ENCODE results near the gene TAX1BP1. TPM values are rescaled to one million over a fixed set of nuclear protein-coding genes. Genes with fewer than 3 reads are reported as not detected.
"Not testable (repeated sequence)": the region's sequence is repeated elsewhere in the genome, so short reads cannot be mapped to it uniquely, and the experiment has no call there.

The TAX1BP1 gene
- total RNA-seq, 6 donors from 2014 or later: 66.8 to 175 (median 100) TPM

DNA sequence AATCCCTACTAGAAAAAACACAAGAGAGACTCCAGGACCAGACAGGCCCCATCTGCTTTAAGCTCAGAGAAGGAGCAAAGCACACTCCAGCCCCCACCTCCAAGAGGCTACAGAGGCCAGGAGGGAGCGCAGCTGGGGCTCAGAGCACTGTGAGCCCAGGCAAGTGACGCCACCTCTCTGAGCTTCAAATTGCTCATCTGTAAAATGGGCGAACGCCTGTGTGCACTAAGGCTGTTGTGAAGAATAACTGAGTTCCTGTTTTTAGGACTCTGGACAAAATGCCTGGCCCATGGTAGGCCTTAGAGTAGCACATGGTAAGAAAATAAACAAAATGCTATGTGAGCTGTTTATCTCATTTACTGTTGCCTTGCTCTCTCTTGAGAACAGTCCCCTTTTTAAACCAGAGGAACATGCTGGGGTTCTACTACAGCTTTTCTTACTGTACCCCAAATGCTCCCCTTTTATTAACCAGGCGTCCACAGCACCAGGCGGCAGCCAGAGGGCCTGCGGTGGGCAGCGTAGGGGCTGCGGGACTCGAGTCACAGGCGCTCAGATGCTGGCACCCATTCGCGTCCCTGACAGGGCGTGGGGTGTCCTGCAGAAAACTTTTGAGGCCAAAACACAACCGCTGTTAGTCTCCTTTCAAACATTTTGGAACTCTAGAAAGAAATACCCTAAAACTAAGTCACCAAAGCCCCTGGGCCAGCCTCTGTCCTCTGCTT is 103.8 kb downstream of the TAX1BP1 start:
- DNase-seq (peak in 1 of 2 donors; percentile 73), ATAC-seq (ENCODE audit: low FRiP score in 2 of 2) (no peak)
- no peaks in the 10 kb centered on the region for H3K4me1 ChIP-seq
- H3K9me3 ChIP-seq: no peaks in the 10 kb centered on the region
- TF ChIP-seq, protein P1, sequence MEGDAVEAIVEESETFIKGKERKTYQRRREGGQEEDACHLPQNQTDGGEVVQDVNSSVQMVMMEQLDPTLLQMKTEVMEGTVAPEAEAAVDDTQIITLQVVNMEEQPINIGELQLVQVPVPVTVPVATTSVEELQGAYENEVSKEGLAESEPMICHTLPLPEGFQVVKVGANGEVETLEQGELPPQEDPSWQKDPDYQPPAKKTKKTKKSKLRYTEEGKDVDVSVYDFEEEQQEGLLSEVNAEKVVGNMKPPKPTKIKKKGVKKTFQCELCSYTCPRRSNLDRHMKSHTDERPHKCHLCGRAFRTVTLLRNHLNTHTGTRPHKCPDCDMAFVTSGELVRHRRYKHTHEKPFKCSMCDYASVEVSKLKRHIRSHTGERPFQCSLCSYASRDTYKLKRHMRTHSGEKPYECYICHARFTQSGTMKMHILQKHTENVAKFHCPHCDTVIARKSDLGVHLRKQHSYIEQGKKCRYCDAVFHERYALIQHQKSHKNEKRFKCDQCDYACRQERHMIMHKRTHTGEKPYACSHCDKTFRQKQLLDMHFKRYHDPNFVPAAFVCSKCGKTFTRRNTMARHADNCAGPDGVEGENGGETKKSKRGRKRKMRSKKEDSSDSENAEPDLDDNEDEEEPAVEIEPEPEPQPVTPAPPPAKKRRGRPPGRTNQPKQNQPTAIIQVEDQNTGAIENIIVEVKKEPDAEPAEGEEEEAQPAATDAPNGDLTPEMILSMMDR (IDR thresholded peaks at IDR 0.05): no peak
- no peak for TF ChIP-seq POLR2A (IDR thresholded peaks at IDR 0.05)
- no peak for TF ChIP-seq EP300 (IDR thresholded peaks at IDR 0.05)
- TF ChIP-seq POLR2AphosphoS5 (IDR thresholded peaks at IDR 0.05): no peak
- peaks cover 0 to 19% (median 0%) of the 10 kb centered on the region in 4 donors for H3K36me3 ChIP-seq
- H3K4me3 ChIP-seq: no peak overlapping the region
- WGBS, 2 donors: 95 to 98% methylated on average over 15 of the region's 15 CpGs
- no peaks in the 10 kb centered on the region for H3K27me3 ChIP-seq
- no peak overlapping the region for H3K27ac ChIP-seq

DNA sequence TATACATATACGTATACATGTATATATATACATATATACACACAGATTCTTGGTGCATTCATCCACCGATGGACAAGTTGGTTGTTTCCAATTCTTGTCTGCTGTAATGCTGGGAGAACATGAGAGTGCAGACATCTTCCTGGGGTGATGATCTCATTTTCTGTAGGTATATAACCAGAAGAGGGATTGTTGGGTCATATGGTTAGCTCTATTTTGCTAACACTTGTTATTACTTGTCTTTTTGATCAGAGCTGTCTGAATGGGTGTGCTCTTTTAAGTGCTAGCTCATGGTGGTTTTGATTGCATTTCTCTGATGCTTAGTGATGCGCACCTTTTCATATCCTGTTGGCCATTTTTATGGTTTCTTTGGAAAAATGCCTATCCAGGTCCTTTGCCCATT is 106.4 kb downstream of the TAX1BP1 start:
- H3K4me3 ChIP-seq: no peak overlapping the region
- 99% methylated on average over 3 of the region's 3 CpGs for WGBS, 2 donors
- H3K27ac ChIP-seq: no peak overlapping the region
- H3K36me3 ChIP-seq: no peaks in the 10 kb centered on the region
- no peaks in the 10 kb centered on the region for H3K4me1 ChIP-seq
- TF ChIP-seq POLR2A (IDR thresholded peaks at IDR 0.05) (no peak), EP300 (IDR thresholded peaks at IDR 0.05) (no peak), POLR2AphosphoS5 (IDR thresholded peaks at IDR 0.05) (no peak)
- TF ChIP-seq, protein P1 (IDR thresholded peaks at IDR 0.05): no peak
- H3K27me3 ChIP-seq: no peaks in the 10 kb centered on the region
- no peak for ATAC-seq (ENCODE audit: low FRiP score in 2 of 2)
- no peaks in the 10 kb centered on the region for H3K9me3 ChIP-seq
- DNase-seq: no peak

DNA sequence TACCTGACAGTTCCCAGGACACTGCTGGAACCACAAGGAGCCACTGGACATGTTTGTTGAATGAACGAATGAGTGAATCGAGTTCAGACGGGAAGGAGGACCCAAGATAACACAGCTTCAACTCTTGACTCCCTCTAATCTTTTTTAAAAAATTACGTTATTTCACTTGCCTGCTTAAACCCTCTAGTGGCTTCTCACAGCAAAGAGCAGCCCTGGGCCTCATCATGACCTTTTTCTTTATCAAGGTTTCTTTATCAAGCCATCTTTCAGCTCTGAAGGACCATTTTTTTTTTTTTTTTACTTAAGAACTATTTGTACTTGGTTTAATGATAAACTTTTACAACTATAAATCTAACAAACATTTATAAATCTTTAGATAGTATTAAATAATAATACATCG is 110.6 kb downstream of the TAX1BP1 start:
- Histone ChIP-seq H3K36me3 (no peaks in the 10 kb centered on the region), H3K4me1 (no peaks in the 10 kb centered on the region), H3K27me3 (no peaks in the 10 kb centered on the region), H3K27ac (no peak overlapping the region), H3K4me3 (no peak overlapping the region), H3K9me3 (no peaks in the 10 kb centered on the region)
- no peak for TF ChIP-seq POLR2AphosphoS5 (IDR thresholded peaks at IDR 0.05)
- TF ChIP-seq POLR2A (IDR thresholded peaks at IDR 0.05): no peak
- no peak for TF ChIP-seq EP300 (IDR thresholded peaks at IDR 0.05)
- TF ChIP-seq, protein P1 (IDR thresholded peaks at IDR 0.05): no peak
- no peak for DNase-seq
- no peak for ATAC-seq (ENCODE audit: low FRiP score in 2 of 2)
- 72 to 90% methylated on average over 5 of the region's 5 CpGs for WGBS, 2 donors

DNA sequence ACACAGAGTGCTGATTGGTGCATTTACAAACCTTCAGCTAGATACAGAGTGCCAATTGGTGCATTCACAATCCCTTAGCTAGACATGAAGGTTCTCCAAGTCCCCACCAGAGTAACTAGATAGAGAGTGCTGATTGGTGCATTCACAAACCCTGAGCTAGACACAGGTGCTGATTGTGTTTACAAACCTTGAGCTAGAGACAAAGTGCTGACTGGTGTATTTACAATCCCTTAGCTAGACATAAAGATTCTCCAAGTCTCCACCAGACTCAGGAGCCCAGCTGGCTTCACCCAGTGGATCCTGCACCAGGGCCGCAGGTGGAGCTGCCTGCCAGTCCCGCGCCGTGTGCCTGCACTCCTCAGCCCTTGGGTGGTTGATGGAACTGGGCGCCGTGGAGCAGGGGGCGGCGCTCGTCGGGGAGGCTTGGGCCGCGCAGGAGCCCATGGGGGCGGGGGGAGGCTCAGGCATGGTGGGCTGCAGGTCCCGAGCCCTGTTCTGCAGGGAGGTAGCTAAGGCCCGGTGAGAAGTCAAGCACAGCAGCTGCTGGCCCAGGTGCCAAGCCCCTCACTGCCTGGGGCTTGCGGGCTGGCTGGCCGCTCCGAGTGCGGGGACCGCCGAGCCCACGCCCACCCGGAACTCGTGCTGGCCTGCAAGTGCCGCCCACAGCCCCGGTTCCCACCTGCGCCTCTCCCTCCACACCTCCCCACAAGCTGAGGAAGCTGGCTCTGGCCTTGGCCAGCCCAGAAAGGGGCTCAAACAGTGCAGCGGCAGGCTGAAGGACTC is 116.9 kb downstream of the TAX1BP1 start:
- DNase-seq: peak in 1 of 2 donors; percentile 66
- H3K36me3 ChIP-seq; H3K4me3 ChIP-seq; ATAC-seq (ENCODE audit: low FRiP score in 2 of 2); H3K4me1 ChIP-seq; H3K27me3 ChIP-seq; H3K9me3 ChIP-seq; H3K27ac ChIP-seq: not testable (repeated sequence)
- 97 to 100% methylated on average over 12 to 22 of the region's 28 CpGs for WGBS, 2 donors

DNA sequence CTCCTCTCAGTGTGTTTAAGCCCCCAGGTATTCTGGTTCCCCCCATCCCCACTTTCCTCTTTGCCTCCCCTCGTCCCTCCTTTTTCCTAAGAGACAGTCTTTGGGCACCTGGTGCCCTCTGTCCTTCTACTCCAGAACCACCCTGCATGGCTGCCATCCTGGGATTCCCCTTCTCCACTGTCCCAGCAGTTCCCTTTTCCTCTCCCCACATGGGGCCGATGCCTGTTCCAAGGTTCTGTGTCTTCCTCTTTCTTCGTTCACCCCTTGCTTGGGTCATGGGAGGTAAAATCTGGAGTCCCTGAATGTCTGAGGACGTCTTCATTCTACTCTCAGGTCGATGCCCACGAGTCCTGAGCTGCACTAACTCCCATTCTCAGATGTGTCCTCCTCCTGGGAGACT is 120.8 kb downstream of the TAX1BP1 start:
- no peaks in the 10 kb centered on the region for H3K36me3 ChIP-seq
- TF ChIP-seq, protein P1 (IDR thresholded peaks at IDR 0.05): no peak
- TF ChIP-seq POLR2AphosphoS5 (IDR thresholded peaks at IDR 0.05) (no peak), POLR2A (IDR thresholded peaks at IDR 0.05) (no peak)
- H3K27me3 ChIP-seq: no peaks in the 10 kb centered on the region
- no peaks in the 10 kb centered on the region for H3K9me3 ChIP-seq
- H3K4me1 ChIP-seq: no peaks in the 10 kb centered on the region
- H3K27ac ChIP-seq: no peak overlapping the region
- ATAC-seq (ENCODE audit: low FRiP score in 2 of 2) (no peak), DNase-seq (no peak)
- WGBS, 2 donors: 84 to 90% methylated on average over 6 of the region's 6 CpGs
- no peak overlapping the region for H3K4me3 ChIP-seq
